Umbilical cord (tissue), 2 donors: ENCODE data around the gene TSPAN3. TPM values are rescaled to one million over a fixed set of nuclear protein-coding genes. Genes with fewer than 3 reads are reported as not detected.

Experiments
- DNase-seq: peaks from one replicate; pipeline ENCODE4 v3.0.0-alpha.2; 2015; ENCODE audit warnings: low spot score
- total RNA-seq: library from RNA; depleted of rRNA; stranded (reverse); fragments of >200 nt; gene quantifications from one replicate; pipeline ENCODE4 v1.2.3, GENCODE V29; 2014; ENCODE audit warnings: low replicate concordance; ENCODE audit not compliant: insufficient read depth

Gene TSPAN3
- total RNA-seq, 1 donor from 2014 or later = 143 TPM

DNA sequence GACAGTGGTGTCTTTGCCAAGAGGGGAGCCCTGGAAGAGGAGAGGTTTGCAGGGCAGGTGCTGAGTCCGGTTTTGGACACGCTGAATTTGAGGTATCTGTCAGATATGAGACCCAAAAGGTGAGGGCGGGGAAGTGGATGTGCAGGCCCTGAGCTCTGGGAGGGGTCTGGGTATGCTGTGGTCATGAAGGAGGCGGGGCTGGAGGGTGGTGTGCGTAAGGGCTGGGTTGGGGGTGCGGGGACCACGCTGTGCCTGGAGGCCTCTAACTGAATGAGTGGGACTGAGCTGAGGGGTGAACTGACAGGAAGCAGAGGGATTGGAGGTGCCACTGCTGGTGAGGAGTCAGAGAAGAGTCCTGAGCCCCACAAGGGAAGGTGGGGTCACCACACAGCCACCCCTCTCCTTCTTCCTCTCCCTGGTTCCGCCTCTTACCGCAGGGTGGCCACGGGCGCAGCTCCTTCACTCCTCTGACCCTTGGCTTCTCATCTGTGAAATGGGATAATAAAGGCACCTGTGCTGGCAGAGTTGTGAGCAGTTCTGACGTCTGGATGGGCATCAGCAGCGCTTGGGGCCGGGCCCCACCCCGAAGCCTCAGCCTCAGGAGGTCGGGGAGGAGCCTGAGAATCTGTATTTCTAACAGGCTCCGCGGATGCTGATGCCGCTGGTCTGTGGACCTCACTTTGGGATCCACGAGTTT lies 47.2 kb downstream of the TSPAN3 start:
- no peak for DNase-seq

DNA sequence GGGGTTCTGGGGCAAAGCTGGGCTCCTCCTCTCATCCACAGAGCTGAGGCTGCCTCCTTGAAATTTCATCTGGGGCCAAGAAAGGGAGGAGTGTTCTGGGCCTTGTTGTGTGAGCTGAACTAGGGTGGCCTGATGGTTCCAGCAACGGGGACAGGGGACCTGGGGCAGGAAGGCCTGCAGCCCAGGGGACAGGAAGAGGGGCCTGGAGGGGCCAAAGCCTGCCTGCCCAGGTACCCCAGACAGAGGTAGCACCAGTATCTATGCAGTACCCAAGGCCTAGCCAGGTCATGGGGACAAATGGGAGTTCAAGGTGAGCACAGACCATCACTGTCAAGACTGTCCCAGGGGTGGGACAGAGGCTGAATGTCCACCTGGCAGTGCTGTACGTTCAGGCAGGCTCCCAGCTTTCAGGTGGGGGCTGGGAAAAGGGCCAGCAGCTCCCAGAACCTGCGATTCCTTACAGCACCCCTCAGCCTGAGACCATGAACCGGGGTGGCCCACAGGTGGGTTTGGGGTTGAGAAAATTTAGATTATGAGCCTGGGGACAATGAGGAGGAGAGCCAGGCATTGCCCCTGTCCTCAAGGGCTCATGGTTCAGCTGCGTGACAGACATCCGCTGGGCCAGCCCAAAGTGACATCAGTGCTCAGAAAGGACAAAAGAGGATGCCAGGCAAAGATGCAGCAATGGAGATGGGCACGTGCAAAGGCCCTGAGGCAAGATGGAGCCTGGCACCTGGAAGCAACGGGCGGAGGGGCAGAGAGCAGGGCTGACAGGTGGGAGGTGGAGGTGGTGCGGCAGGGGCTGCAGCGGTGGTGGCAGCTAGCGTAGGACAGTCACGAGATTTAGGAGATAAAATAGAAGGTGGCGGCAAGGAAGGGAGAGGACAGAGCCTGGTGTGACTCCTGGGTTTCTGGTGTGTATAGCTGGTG lies 48.0 kb downstream of the TSPAN3 start:
- no peak for DNase-seq

DNA sequence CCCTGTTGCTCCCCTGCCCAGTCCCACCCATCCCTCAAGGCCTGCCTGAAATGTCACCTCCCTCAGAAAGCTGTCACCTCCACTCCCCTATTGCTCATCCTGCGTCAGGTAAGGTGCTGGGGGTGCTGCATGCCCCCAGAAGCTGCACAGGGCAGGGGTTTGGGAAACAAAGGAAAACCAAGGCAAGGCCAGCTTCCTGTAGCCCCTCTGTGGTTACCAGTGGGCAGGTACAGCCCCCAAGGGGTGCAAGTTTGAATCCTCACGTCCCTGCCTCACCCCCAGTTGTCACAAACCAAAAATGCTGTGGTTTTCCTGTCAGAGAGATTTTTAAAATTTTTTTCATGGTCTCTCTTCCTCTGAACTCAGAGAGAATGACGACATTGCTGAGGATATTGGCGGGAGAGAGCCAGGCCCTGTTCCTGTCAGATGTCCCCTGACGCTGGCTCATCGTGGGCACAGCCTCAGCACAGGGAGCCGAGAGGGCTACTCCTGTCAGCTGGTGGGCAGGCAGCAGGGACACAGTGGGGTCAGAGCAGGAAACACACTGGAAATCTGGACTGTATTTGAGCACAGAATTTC lies 49.0 kb downstream of the TSPAN3 start:
- no peak for DNase-seq

DNA sequence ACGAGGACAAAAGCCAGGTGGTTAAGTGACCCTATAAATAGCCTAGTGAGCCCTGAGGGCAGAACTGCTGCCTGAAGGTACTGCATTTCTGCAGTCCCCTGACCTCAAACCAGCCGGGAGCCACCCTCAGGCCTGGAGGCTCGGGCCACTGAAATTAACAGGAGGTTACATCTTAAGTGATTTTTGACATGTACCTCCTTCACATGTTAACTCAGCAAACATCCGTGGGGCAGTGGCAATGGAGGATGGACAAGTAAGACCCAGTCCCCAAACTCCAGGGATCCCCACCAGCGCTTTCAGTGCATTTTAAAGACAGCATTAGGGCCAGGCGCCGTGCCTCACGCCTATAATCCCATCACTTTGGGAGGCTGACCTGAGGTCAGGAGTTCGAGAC lies 49.8 kb downstream of the TSPAN3 start:
- DNase-seq = no peak

DNA sequence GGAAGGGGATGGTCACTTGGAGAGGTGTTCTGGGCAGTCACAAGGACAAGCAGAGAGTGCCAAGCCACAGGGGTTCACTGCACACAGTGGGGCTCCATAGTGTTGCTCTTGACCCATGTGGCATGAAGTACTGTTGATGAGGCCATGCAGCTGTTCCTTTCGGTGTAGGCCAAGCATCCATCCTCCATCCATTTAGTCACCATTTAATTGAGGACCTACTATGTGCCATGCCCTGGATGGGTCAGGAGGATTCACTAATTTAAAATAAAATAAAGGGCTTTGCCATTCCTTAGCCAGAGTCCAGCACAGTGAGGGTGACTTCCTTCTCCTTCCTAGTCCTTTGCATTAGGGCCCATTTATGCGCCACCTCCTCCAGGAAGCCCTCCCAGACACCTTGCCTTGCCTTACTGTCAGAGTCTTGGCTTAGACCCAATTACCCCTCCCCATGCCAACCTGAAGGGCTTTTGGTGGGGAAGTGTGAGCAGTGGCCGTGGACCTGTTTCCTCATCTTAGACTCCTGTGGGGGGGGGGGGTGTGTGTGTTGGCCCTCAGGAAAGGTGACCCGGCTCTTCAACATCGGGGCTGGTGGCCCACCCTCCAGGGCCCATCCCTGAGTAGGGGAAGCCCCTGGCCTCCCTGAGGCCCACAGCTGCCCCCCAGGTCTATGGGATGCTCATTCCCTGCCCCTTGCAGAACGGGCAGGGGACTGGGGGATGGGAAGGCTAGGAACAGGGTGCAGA lies 50.4 kb downstream of the TSPAN3 start:
- DNase-seq = no peak

DNA sequence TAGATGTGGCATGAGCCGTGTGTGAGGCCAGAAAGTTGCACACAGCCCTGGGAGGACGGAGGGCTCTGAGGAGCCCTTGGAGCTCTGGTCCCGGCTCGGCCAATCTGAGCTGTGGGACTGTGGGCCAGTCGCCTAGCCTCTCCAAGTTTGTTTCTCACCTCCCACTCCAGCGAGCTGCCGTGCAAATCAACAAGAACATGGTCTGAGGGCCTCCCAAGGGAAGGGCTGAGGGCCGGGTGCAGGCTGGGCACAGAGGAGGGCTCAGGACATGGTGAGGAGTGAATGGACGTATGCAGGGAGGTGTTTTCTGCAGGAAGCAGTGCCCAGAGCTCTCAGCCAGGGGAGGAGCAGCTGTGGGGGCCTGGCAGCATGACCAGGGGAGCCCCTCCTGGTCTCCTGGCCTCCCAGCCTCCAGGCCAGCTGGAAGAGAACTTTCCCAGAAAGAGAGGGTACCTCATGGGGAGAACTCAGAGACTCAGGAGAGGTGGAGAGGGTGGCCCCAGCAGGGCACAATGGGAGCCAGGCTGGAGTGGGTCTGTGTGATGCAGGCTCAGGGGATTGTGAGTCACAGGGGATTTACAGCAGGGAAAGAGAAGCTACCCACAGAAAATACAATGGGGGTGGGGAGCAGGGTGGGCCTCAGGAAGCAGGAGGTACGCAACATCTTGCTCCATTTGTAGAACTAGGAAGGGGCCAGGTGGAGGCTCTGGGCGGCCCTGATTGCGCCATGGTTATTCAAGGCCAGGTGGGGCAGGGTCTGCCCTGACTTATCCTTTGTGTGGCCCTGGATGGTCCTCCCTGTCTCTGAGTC lies 51.2 kb downstream of the TSPAN3 start:
- no peak for DNase-seq

GRCh38 chr15:77018796-77019505 lies 52.0 kb downstream of the TSPAN3 start:
- DNase-seq = no peak

- no peak for DNase-seq
These were observed 52.9 kb downstream of the TSPAN3 start for GRCh38 chr15:77017761-77018720.

DNA sequence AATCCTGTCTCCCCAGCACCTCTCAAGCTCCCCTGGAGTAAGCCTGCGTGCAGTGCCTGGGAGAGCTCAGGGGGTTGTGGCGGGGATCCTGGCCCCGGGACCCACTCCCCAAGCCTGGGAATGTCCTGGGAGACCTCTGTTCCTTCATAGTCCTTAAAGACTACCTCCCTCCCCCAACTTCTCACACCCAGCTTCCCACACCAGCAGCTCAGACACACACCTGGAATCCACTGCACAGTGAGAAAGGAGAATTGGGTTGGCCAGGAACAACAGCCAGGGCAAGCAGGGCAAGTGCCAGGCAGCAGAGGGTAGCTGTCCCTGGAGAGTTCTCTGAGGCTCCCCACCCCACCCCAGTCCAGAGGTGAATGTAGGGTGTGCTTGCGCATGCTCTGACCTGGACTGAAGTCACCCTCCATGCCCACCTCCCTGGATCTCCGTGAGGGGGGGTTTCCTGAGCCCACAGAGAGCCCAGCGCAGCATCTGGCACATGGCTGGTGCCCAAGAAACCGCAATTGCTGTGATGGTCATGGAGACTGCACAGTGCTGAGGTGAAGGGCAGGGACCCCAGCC lies 53.7 kb downstream of the TSPAN3 start:
- no peak for DNase-seq

- DNase-seq = no peak
These were observed 54.6 kb downstream of the TSPAN3 start for GRCh38 chr15:77016321-77016695.

DNA sequence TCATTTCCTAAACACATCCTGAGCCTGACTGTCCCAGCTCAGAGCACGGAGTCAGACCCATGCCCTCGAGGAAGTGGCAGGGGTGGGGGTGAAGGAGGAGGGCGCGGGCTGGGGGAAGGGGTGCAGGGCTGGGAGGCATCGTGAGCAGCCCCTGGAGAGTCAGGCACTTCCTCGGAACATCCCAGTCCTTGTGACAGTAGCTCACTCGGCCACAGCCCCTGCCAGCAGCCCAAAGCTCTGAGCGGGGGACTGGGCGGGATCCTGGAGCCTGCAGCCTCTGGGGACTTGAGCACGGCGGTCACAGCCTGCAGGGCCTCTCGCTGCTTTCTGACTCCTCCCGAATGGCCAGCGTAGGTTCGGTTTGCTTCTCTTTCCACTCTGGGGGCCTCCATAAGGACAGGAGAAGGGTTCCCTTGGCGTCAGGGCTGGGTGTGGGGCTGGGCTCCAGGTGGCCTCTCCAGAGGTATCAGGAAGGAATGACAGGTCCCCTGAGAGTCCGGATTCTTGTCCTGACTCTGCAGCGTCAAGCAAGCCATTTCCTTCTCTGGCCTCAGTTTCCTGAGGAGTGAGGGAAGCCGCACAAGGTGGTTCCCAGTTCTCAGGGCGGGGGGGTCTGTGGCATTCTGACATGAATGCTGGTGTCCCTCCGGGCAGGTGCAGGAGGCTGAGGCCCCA lies 55.1 kb downstream of the TSPAN3 start:
- DNase-seq = no peak

GRCh38 chr15:77014132-77015081 lies 56.5 kb downstream of the TSPAN3 start:
- no peak for DNase-seq

- DNase-seq = no peak
These were observed 57.2 kb downstream of the TSPAN3 start for GRCh38 chr15:77013776-77014131.

DNA sequence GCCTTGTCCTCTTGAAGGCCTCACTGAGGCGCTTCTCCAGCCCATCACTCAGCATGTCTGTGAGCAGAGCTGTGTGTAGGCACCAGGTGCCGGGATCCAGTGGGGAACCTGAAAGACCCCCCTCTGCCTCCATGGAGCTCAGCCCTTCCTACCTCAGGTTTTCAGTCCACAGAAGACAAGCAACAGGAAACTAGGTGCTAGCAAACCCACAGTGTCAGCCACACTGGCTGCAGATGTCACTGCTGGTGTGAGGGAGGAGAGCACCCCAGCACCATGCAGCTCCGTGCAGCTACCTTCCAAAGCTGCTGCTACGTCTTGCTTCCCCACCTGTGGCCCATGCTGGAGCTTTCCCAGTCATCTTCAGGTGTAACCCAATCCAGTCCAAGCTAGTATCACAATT lies 58.0 kb downstream of the TSPAN3 start:
- no peak for DNase-seq

- no peak for DNase-seq
These were observed 58.7 kb downstream of the TSPAN3 start for GRCh38 chr15:77012117-77012712.

DNA sequence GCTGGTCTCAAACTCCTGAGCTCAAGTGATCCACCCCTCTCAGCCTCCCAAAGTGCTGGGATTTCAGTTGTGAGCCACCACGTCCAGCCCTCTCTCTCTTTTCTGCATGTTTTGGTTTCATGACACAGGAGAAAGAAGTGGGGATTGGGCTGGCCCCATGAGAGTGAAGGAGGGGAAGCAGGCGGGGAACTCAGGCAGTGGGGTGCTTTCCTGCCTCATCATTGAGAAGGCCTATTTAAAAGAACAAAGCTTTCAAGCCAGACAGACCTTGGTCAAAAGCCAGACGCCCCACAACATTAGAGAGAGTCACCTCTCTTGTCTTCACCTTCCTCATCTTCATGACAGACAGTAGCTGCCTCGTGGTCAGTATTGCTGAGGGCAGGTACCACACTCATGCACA lies 60.1 kb downstream of the TSPAN3 start:
- no peak for DNase-seq

- DNase-seq = no peak
These were observed 60.6 kb downstream of the TSPAN3 start for GRCh38 chr15:77010312-77010686.
